GM21447 (cell line): ENCODE data around the gene RALGPS1.

Experiments used
- ATAC-seq: cut with Tn5 transposase; IDR thresholded peaks from one replicate; pipeline ENCODE4 v1.9.1; 2021; ENCODE audit not compliant: unreplicated experiment

RALGPS1 gene

DNA sequence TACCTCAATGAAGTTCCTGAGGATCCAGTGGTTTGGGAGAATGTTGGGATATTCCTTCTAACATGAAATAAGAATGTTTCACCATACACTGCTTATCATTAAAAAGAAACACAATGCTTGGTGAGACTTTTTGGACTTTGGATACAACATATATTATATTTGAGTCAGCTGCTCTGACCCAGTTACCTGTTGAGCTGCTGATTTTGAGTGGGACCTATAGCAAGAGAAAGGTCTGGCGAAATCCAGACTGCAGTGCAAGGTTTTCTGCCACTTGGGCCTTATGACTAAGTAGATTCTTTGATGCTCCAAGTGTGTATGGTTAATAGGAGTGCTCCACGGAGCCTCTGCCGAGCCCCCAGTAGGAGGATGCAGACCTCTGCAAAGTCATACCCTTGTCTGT is 10.0 kb upstream of the RALGPS1 start:
- no peak for ATAC-seq

DNA sequence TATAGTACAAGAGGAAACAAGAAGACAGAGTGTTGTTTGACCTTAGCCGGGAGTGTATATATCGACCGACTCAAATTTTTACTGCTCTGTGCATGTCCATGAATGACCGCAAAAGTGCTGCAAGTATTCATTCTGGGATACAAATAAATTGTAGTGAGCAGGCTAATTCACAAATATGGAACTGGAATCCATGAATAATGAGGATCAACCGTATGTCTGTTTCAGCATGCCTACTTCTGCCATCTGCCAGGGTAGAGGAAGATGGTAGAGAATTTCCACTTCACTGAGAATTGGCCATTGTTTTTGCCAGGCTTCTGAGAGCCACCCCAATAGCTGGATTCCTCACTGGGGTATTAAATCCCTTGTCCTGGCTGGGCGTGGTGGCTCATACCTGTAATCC is 8.5 kb upstream of the RALGPS1 start:
- no peak for ATAC-seq

DNA sequence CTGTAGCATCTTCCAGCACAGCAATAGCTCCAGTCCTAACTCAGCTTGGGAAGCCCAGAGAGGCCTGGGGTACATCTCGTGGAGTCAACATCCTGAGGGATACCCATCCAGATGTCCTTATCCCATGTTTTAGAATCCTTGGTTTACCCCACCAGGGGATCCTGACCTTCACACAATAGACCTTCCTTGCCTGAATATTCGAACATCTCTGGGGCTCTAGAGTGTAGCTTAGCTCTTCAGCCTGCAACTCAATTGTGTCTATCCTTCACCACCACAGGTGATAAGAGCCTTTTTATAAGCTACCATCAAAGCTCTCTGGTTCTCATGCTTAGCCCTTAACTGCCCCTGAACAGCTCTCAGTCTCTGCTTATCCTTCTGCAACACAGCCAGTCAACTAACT is 7.5 kb upstream of the RALGPS1 start:
- no peak for ATAC-seq

DNA sequence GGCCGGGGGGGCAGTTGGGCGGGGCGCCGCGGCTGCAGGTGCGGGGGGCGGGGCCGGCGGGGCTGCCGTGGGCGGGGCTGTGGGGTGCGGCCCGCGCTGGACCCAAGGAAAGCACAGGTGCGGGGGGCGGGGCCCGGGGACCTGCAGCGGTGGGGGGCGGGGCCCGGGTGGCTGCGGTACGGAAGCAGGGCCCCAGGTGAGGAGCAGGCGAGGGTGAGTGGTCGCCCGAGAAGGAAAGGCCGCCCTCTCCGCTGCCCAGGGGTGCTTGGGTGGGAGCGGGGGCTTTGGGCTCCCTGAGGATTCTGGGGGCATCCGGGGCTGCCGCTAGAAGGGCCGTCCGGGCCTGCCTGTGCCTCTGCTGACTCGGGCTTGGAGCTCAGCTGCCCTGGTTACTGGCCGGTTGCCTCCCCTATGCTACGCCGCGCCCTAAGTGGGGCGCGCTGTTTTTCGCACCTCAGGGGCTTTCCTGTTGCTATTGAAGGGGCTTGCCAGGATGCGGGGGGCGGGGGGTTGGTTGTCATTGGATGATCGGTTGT is 767 bp downstream of the RALGPS1 start:
- ATAC-seq: no peak

DNA sequence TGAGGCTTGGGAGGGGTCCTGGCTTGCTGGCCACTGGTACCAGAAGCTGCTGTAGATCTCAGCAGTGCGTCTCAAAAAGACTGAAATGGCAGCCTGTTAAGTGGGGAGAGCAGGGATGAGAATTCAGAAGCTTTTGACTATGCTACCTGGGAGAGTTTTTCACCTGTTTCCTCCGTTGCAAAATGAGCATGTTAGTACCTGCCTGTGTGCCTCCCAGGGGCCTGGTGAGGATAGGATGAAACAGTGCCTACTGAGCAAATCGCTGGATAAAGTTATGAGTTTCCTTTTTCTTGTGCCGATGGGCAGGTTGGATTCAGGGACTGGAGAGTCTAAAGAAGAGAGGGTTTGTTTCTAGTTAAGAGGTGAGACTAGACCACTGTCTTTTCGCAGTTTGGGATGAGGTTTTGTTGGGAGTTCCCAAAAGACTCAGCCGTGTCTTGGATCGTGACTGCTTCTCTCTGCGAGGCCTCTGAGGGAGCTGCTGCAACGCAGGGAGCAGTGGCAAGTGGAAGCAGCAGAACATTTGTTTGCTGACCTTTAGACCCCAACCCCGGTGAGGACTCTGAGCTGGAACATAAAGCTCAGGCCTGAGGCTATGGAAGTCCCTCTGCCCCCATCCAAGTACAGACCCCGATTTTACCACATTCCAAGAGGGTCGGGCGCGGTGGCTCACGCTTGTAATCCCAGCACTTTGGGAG is 1.4 kb downstream of the RALGPS1 start:
- ATAC-seq: no peak

DNA sequence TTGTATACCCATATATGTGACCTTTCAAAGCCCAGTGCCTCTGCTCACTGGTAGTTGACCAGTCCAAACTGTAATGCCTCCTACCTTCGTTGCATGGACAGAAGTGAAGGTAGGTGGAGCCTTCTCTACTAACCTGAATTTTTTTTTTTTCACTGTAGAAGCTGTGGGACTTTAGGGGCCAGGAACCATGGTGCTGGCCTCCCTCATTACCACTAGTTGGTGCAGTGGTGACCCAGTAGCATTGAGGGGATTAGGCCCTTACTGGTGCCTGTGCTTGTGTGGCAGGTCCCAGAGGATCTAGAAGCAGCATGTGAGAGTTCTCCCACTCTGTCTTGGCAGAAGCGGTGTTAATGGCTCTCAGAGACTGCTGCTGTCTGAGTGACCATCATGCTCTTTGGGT is 2.3 kb downstream of the RALGPS1 start:
- no peak for ATAC-seq

DNA sequence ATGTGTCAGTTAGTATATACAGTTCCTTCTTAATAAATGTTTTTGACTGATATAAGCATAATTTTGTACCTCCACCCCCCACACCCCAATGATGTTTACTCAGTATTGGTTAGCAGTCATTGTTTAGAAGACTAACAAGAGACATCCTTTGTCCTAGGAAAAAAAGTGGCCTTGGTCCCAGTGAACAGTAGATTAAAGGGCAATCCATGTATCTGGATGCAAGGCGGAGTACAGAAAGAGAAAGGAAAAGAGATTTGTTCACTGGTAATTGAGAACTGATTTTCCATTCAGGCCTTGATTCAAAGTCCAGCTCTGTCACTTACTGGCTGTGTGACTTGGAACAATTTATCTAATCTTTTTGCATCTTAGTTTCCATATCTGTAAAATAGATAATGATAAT is 4.6 kb downstream of the RALGPS1 start:
- no peak for ATAC-seq

DNA sequence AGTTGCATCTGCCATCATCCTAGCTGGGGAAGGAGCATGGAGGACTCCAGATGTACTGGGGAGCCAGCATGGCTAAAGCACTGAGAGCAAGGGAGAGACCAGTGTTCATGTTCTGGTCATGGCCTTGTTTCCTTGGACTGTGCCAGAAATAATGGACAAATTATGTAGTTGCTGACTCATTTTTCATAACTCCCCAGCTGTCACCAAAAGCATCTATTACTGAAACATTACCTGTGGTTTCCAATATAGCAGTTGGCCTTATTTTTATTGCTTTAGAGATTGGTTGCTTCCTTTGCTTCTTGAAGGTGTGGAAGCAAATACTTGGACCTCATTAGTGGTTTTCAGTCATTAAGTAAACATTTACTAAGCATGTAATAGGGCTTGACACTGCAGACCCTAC is 11.3 kb downstream of the RALGPS1 start:
- no peak for ATAC-seq

DNA sequence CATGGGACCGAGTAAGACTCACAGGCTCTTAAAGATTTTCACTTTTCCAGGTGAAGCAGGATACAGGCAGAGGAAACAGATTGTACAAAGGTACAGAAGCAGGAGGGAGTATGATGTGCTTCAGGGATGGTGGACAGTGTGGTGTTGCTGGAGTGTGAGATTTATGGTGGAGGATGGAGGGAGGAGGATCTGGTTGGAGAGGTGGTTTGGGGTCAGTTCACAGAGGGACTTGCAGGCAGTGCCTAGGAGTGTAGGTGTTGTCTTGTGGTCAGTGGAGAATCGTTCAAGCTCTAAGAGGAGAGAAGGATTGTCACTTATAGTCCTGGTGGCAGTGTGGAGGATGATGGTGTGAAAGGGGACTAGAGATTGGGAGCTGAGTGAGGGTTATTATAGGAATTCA is 11.8 kb downstream of the RALGPS1 start:
- ATAC-seq: no peak

DNA sequence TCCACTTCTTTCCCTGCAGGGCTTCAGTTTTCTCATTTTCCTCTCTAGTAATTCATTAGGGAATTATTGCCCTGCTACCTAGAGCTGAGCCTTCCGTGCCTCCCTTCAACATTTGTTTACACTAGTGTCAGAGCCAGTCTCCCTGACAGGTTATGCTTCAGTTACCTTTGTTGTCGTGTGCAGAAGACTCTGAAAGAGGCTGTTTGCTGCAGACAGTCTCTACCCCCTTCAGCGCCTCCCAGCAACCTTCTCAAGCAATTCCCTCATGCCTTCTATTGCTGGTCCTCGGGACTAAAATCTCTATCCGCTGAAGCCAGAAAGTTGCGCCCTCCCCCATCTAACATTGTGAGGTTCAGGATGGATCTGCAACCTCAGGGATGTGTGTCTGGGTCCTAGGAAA is 12.8 kb downstream of the RALGPS1 start:
- ATAC-seq: no peak

DNA sequence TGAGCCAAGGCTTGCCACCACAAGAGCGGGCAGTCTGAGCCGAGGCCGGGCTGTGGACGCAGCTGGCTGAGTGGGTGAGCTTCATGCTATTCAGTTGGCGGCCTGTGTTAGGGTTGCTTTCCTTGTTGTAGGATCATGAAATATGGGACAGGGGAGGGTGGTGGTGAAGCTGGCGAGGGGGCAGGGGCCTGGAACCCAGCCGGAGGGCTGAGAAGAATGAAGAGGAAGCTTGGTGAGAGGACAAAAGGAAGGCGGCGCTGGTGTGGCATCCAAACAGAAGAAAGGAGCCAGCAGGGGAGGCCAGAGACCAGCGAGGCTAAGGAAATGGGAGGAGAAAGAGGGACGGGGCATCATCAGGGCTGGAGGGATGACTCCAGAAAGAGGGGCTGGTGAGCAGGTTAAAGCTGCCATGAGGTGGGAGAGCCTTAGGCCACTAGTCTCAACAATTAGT is 18.3 kb downstream of the RALGPS1 start:
- ATAC-seq: no peak

DNA sequence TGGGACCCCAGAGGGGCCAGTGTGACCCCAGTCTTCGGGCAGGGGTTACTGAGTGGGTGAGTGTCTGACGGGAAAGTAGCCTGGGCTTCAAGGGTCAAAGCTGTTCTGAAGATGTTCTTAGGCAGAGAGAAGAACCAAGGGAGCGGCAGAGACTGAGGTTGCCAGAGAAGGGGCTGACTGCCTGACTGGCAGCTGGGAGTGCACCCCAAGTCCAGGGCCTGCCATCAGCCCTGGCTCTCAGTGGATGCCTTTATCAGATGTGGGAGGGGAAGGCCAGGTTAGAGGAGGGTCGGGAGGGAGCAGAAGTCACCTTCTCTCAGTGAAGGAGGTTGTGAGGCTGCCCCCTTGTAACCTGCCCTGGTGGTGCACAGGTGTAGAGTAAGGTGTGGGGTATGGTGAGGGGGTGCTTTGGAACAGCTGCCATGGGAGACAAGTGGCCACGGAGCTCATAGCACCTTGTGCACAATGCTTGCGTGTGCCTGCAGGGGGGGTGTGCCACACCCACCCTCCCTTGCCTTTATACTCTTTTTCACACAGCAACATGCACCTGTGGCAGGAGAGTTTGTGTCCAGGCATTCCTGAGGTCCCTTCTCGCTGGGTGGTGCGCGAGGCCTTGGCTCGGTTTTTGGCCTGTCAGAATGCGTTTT is 18.9 kb downstream of the RALGPS1 start:
- ATAC-seq: no peak

DNA sequence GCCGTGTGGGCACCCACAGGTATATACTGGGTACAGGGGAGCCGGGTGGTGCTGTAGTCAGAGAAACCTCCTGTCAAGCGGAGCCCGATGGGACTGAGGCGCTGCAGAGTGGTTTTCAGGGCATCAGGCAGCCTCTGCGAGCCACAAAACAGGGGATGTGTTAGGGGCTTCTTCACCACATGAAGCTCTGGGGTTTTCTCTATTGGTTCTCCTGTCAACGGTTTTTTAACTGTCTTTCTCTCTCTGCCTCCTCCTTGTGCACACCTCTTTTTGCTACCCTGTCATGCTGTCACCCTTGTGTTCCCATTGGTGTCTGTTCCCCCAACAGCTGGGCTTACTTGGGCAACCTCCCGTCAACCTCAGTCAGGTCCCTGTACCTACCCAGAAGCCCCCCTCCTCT is 19.9 kb downstream of the RALGPS1 start:
- no peak for ATAC-seq

DNA sequence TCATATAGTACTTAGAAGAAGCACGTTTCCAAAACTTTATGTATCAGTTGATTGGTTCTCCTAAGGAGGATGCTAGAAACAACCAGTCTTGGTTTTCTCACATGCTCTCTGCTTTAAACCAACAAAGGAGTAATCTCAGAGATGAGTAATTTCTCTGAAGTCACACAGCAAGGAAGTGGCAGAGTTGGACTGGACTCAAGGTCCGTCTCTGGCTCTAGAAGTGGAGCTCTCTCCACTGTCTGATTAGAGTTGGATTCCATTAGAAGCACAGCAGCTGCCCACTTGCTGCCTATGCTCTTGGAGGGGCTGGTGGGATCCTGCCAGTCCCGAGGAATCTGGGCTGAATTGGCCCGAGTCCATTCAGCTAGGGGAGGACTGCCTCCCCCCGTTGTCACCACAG is 21.0 kb downstream of the RALGPS1 start:
- ATAC-seq: no peak

DNA sequence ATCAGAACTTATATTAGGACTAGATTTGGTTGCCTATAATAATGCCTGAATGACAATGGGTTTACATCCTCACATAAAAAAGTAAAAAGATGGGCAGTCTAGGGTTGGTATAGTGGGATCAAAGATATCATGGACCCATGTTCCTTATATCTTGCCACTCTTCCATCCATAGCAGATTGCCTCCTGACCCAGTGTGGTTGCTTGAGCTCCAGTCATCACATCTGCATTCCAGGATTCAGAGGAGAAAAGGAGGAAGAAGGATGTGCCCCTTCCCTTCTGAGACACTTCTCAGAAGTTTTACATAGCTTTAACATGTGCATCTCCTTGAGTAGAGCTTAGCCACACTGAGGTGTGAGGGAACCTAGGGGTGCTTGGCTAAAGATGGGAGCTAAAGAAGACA is 22.9 kb downstream of the RALGPS1 start:
- no peak for ATAC-seq

DNA sequence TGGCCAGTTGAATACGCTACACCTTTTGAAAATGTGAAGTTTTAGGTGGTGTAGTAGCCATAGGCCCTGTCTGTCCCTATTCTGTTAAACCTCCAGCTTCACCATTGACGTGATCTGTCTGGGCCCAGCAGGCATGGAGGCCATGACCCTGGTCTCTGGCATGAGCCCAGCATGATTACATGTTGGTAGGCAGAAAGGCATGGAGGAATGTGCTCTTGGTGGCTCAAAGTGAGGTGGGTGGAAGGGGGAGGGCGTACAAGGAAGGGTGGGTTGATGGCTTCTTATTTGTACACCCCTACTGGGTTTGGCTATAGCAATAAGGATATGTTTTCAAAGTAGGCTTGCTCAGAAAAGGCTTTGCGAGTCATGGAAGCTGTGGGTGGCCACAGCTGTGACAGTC is 23.7 kb downstream of the RALGPS1 start:
- no peak for ATAC-seq

DNA sequence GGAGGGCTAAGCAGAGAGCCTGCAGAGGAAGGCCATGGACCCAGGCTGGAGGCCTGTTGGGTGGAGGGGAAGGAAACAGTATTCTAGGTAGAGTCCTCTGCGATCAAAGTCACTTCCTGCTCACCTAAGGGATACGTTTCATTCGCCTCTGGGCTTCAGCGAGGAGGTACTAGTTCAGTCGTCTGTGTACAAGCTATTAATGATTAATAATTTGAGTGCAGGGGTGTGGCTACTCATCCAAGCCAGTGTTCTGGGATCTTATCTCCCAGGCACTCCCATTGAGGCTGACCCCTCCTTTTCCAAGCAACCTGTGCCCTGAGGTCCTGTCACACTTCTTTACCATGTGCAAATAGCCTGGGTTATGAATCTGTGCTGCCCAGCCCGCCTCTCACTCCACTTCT is 25.2 kb downstream of the RALGPS1 start:
- no peak for ATAC-seq

DNA sequence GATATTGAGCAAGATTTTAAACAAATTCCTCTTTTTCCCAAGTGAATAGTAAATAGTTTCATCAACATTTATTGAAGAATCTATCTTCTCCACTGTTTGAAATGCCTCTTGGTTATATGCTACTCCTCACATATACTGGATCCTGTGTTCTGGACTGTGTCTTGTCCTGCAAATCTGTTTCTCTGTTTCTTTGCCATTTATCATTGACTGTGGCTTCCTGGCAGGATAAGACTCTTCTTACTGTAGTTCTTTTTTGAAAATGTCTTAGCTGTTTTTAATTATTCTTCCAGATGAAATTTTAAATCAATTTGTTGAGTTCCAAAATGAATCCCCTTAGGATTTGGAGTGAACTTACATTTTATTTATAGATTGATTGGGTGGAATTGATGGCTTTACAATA is 27.8 kb downstream of the RALGPS1 start:
- no peak for ATAC-seq

DNA sequence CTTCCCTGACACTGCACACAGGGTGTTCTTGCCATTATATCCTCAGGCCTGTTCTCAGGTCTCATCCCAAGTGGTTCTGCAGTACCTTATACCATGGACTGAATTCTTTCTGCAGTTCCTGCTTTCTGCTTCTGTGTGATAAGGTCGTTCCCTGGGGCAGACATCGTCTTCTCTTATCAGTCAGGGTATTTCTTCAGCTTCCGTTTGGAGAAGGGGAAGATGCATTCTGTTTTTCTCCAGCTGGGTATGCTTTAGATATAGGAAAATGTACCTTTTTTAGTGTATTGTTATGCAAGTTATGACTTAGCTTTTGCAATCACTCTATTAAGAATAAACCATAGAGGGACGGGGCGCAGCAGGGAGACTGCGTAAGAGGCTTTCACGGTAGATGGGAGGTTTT is 31.1 kb downstream of the RALGPS1 start:
- no peak for ATAC-seq

DNA sequence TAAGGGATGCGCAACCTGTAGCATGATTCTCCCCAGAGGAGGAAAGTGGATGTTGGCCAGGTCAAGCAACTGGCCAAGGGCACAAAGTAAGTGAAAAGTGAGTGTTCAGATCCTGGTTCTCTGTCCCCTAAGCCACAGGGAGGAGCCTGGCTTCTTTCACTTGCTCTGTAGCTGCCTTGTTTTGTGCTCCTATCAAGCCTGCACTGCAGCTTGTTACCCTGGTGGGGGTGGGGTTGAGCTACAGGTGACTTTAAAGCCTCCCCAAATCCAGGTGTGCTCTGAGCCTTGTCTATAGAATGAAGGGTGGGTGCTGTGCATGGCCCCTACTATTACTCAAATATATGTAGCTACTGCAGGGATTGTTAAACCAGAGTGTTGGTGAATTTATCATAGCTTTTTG is 32.9 kb downstream of the RALGPS1 start:
- ATAC-seq: no peak

DNA sequence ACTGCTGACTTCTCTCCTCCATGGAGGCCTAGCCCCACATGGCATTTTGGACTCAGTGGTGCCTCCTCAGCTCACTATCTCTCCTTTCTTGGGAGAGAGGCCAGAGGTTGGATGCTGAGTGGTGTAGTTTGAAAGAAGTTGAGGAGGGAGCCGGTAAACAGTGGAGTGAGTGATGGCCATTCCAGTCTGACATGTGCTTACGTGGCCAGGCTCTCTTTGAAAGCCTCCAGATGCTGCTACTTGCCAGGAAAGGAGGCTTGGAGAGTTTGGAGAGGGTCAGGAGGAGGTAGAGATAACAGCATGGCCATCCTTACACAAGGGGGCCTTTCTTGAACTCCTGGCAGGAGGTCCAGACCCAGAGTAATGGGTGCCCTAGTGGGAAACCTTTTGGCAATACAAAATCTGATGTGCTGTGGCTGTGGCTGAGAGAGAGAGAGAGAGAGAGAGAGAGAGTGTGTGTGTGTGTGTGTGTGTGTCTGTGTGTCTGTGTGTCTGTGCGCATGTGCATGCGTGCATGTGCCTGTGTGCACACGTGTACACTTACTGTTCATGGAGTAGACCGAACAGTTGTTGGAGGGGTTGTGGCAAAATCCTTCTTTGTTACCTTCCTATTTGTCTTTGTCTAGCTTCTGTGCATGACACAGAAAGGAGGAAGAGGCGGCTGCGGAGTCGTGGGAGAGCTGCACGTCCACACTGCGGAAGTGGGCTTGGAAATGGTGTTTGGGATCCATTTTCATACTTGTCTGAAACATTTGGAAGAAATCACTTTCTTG is 37.8 kb downstream of the RALGPS1 start:
- ATAC-seq: no peak
